Measurements from ENCODE around the gene KATNB1. TPM values are rescaled to one million over a fixed set of nuclear protein-coding genes. Genes with fewer than 3 reads are reported as not detected.

Gene KATNB1
- total RNA-seq, 3 donors from 2014 or later: 15.5 to 20.9 (median 17.0) TPM

DNA sequence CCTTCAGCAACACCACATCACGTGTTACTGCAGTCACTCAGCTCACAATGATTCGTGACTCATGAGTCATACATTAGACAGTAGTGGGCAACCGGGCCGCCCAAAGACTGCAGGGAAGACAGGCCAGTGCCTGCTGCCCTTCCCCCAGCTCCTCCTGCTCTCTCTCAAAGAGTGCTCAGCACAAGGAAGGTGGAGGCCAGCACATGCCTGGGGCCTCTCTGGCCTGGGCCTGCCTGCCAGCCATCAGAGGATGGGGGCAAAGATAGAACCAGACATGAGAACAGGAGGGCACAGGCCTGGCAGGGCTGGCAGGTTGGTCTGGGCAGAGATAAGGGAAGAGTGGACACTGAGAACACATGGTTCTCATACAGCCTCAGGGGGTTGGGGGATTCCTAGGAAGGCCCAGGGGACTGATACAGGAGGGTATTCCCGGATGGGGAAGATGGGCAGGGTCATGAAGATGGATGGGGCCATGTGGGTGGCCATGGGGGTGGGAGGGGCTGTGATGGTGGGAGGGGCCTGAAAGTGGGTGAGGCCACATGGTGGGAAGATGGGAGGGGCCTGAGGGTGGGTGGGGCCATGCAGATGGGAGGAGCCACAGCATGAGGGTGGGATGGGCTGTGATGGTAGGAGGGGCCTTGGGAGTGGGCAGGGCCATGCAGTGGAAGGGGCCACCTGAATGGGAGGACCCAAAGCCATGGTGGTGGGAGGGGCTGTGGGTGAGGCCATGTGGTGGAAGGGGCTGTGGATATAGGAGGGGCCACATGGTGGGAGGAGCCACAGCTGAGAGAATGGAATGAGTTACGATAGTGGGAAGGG, 29.0 kb downstream of the KATNB1 start:
- intact Hi-C loops (cut with DNase I; ENCODE audit: low total_unique reads): no loop called here
- H3K27ac ChIP-seq: no peak overlapping the region
- DNase-seq (ENCODE audit: low spot score in 2 of 2): no peak
- H3K36me3 ChIP-seq: no peaks in the 10 kb centered on the region
- no peaks in the 10 kb centered on the region for H3K27me3 ChIP-seq
- H3K9me3 ChIP-seq: no peaks in the 10 kb centered on the region
- H3K4me1 ChIP-seq: no peaks in the 10 kb centered on the region
- no peak overlapping the region for H3K4me3 ChIP-seq
- TF ChIP-seq, protein P1, sequence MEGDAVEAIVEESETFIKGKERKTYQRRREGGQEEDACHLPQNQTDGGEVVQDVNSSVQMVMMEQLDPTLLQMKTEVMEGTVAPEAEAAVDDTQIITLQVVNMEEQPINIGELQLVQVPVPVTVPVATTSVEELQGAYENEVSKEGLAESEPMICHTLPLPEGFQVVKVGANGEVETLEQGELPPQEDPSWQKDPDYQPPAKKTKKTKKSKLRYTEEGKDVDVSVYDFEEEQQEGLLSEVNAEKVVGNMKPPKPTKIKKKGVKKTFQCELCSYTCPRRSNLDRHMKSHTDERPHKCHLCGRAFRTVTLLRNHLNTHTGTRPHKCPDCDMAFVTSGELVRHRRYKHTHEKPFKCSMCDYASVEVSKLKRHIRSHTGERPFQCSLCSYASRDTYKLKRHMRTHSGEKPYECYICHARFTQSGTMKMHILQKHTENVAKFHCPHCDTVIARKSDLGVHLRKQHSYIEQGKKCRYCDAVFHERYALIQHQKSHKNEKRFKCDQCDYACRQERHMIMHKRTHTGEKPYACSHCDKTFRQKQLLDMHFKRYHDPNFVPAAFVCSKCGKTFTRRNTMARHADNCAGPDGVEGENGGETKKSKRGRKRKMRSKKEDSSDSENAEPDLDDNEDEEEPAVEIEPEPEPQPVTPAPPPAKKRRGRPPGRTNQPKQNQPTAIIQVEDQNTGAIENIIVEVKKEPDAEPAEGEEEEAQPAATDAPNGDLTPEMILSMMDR (IDR thresholded peaks at IDR 0.05): no peak
- TF ChIP-seq POLR2A (IDR thresholded peaks at IDR 0.05) (no peak), POLR2AphosphoS5 (IDR thresholded peaks at IDR 0.05) (no peak)

DNA sequence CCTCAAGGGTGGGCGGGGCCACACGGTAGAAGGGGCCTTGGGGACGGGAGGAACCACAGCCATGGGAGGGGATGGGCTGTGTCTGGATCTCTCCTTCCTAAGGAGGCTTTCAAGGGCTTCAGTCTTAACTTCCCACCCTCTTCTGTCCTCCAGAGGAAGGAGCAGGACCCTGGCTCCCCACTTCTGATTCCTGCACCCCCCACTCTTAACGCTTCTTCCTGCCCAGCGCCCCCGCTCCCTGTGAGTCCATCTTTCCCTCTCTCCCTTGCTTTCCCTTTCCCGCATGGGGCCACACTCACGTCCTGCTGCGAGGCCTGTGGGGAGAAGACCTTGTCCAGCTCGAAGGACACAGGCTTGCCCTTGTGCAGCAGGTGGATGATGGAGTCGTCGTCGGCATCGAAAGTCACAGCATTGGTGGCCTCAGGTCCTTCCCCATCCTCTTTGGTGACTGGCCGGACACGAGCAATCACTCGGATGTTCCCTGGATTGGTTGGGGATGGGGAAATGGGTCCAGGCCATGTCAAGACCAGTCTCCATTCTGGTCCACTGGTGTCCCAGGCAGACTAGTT, 29.7 kb downstream of the KATNB1 start:
- Histone ChIP-seq H3K27me3 (no peaks in the 10 kb centered on the region), H3K9me3 (no peaks in the 10 kb centered on the region), H3K4me3 (no peak overlapping the region), H3K4me1 (no peaks in the 10 kb centered on the region), H3K27ac (no peak overlapping the region), H3K36me3 (no peaks in the 10 kb centered on the region)
- intact Hi-C loops (cut with DNase I; ENCODE audit: low total_unique reads): no loop called here
- TF ChIP-seq POLR2A (IDR thresholded peaks at IDR 0.05) (no peak), POLR2AphosphoS5 (IDR thresholded peaks at IDR 0.05) (no peak)
- TF ChIP-seq, protein P1 (IDR thresholded peaks at IDR 0.05): no peak
- DNase-seq (ENCODE audit: low spot score in 2 of 2): no peak

DNA sequence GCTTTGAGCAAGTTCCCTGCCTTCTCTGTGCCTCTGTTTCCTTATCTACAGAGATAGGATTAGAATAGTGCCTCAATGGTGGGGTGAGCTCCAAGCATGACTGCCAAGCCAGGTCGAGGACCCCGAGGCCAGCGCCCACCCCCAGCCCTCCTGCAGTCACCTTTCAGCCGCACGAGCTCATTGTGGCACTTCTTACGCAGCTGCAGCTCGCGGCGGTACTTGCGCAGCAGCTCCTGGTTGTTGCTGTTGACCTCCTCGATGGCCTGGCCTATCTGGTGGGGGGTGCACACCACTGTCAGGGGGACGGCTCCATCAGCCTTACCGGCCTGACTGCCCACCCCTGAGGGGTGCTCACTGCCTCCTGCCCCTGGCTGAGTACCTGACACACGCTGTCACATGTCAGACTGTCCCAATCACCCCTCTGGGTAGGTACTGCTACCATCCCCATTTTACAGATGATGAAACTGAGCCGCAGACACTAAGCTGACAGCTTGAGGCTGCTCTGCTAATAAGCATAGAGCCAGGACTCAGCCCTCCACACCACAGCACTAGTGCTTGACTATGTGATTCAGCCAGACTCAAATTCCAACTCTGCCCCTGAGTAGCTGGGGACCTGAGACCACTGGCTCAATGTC, 31.3 kb downstream of the KATNB1 start:
- TF ChIP-seq, protein P1 (IDR thresholded peaks at IDR 0.05): no peak
- no peak for TF ChIP-seq POLR2A (IDR thresholded peaks at IDR 0.05)
- no peak for TF ChIP-seq POLR2AphosphoS5 (IDR thresholded peaks at IDR 0.05)
- Histone ChIP-seq H3K9me3 (no peaks in the 10 kb centered on the region), H3K4me1 (no peaks in the 10 kb centered on the region), H3K4me3 (no peak overlapping the region), H3K27me3 (no peaks in the 10 kb centered on the region), H3K27ac (no peak overlapping the region), H3K36me3 (no peaks in the 10 kb centered on the region)
- DNase-seq (ENCODE audit: low spot score in 2 of 2): no peak
- intact Hi-C loops (cut with DNase I; ENCODE audit: low total_unique reads): no loop called here

DNA sequence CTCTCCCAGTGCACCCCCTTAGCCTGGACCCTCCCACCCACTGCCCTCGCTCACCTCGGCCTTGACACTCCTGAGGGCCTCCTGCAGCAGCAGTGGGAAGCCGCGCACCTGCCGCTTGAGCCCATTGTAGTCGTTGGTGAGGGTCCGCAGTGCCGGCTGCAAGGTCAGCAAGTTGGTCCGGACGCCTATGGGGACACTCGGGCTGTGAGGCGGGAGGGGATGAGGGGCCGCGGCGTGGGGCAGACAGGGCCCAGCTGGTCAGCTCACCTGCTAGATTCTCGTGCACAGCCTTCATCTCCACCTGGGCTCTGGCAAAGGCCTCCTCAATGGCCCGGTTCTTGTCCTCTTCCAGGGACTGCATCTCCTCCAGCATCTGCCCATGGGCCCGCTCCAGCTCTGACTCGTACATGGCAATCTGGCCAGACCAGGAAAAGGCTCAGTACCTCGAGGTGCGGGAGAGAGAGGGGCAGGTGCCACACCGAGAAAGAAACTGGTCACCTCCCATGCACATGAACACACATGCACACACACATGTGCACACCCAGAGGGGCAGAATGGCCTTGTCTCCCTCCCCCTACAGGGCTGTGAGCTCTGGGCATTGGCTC, 34.1 kb downstream of the KATNB1 start:
- H3K27ac ChIP-seq: no peak overlapping the region
- H3K27me3 ChIP-seq: no peaks in the 10 kb centered on the region
- DNase-seq (ENCODE audit: low spot score in 2 of 2): no peak
- no peak overlapping the region for H3K4me3 ChIP-seq
- intact Hi-C loops (cut with DNase I; ENCODE audit: low total_unique reads): no loop called here
- no peak for TF ChIP-seq POLR2A (IDR thresholded peaks at IDR 0.05)
- TF ChIP-seq, protein P1 (IDR thresholded peaks at IDR 0.05): no peak
- no peak for TF ChIP-seq POLR2AphosphoS5 (IDR thresholded peaks at IDR 0.05)
- no peaks in the 10 kb centered on the region for H3K9me3 ChIP-seq
- no peaks in the 10 kb centered on the region for H3K4me1 ChIP-seq
- H3K36me3 ChIP-seq: no peaks in the 10 kb centered on the region

All from breast epithelium (tissue), 4 donors.